ENCODE results near the gene ZKSCAN4.

- no peak for TF ChIP-seq CTCF (IDR thresholded peaks at IDR 0.05)
- no peak for TF ChIP-seq POLR2A (IDR thresholded peaks at IDR 0.05)
Measured at GRCh38 chr6:28282926-28283325, 30.9 kb upstream of the ZKSCAN4 start.
